Measurements from ENCODE around the gene SNUPN. TPM values are rescaled to one million over a fixed set of nuclear protein-coding genes. Genes with fewer than 3 reads are reported as not detected.

SNUPN gene
- total and polyA plus RNA-seq, 2 donors (not counting 1 experiment from before 2014, with no cell fraction given) = 32.1 to 32.7 TPM

DNA sequence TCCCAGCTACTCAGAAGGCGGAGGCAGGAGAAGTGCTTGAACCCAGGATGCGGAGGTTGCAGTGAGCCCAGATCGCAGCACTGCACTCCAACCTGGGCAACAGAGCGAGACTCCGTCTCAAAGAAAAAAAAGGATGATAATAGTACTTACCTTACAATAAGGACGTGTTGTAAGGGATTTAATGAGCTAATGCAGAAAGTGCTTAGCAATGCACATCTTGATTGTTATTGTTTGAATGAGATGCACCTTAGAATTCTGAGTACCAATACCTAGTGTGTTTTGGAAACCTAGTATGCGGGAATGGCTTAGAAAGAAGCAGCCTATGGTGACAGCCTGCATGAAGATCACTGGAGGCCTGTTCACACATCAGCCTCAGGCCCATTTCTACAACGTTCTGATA, 19.5 kb downstream of the SNUPN start:
- Histone ChIP-seq H4K20me1 (ENCODE audit: control insufficient read depth, extremely low read depth, insufficient read depth, low read length) (no peaks in the 10 kb centered on the region), H3K4me1 (ENCODE audit: control insufficient read depth, extremely low read depth, insufficient read depth, low read length) (no peaks in the 10 kb centered on the region), H3K4me2 (ENCODE audit: extremely low read depth, insufficient read depth, low read length) (no peak overlapping the region), H3K9ac (ENCODE audit: insufficient read depth, low read length) (no peak overlapping the region), H3K79me2 (ENCODE audit: control insufficient read depth, insufficient read depth, low read length) (no peaks in the 10 kb centered on the region), H3K9me3 (ENCODE audit: control insufficient read depth, insufficient read depth, low read depth, low read length) (no peaks in the 10 kb centered on the region), H3K27me3 (ENCODE audit: control insufficient read depth, insufficient read depth, low read length) (no peaks in the 10 kb centered on the region), H2AFZ (ENCODE audit: low read length) (no peak overlapping the region), H3K27ac (ENCODE audit: insufficient read depth, low read length) (no peak overlapping the region), H3K4me3 (replicated peaks in 1 of 4; ENCODE audit: control extremely low read depth in 1 of 4, insufficient read depth in 1 of 4, low read depth in 3 of 4, low read length in 4 of 4) (no peak overlapping the region), H3K36me3 (ENCODE audit: control insufficient read depth, insufficient read depth, low read length) (peaks cover 7% of the 10 kb centered on the region)
- DNase-seq (ENCODE audit: low read depth in 2 of 2) = no peak
- no peak for TF ChIP-seq EZH2 (IDR thresholded peaks at IDR 0.05; ENCODE audit: low read length, missing control alignments)
- TF ChIP-seq, protein P1, sequence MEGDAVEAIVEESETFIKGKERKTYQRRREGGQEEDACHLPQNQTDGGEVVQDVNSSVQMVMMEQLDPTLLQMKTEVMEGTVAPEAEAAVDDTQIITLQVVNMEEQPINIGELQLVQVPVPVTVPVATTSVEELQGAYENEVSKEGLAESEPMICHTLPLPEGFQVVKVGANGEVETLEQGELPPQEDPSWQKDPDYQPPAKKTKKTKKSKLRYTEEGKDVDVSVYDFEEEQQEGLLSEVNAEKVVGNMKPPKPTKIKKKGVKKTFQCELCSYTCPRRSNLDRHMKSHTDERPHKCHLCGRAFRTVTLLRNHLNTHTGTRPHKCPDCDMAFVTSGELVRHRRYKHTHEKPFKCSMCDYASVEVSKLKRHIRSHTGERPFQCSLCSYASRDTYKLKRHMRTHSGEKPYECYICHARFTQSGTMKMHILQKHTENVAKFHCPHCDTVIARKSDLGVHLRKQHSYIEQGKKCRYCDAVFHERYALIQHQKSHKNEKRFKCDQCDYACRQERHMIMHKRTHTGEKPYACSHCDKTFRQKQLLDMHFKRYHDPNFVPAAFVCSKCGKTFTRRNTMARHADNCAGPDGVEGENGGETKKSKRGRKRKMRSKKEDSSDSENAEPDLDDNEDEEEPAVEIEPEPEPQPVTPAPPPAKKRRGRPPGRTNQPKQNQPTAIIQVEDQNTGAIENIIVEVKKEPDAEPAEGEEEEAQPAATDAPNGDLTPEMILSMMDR (conservative IDR thresholded peaks at IDR 0.05 in 1 of 2, IDR thresholded peaks at IDR 0.05 in 1 of 2; ENCODE audit: low read depth in 1 of 2, low read length in 2 of 2) = no peak

DNA sequence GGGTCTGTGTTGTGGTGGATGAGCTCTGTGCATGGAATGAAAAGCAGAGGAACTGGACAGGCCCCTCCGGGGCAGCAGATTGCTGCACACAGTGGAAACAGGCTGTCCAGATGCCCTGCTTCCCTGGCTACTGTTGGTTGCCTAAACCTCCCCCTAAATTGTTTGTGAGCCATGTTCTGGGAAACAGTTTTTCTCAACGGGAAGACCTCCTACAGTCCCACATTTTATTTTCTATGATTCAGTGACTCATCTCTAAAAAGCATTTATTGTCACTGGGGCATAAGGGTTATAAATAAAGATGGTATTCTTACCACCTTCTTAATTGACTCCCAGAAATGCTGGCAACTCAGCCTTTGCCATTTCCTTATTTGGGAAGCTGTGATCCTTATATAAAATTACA, 26.1 kb downstream of the SNUPN start:
- peaks cover 10% of the 10 kb centered on the region for H3K36me3 ChIP-seq (ENCODE audit: control insufficient read depth, insufficient read depth, low read length)
- H3K4me3 ChIP-seq (replicated peaks in 1 of 4; ENCODE audit: control extremely low read depth in 1 of 4, insufficient read depth in 1 of 4, low read depth in 3 of 4, low read length in 4 of 4) = no peak overlapping the region
- DNase-seq (ENCODE audit: low read depth in 2 of 2) = no peak
- TF ChIP-seq, protein P1 (conservative IDR thresholded peaks at IDR 0.05 in 1 of 2, IDR thresholded peaks at IDR 0.05 in 1 of 2; ENCODE audit: low read depth in 1 of 2, low read length in 2 of 2) = no peak
- no peak for TF ChIP-seq EZH2 (IDR thresholded peaks at IDR 0.05; ENCODE audit: low read length, missing control alignments)
- no peak overlapping the region for H3K9ac ChIP-seq (ENCODE audit: insufficient read depth, low read length)
- no peak overlapping the region for H3K27ac ChIP-seq (ENCODE audit: insufficient read depth, low read length)
- no peaks in the 10 kb centered on the region for H3K79me2 ChIP-seq (ENCODE audit: control insufficient read depth, insufficient read depth, low read length)
- H3K4me1 ChIP-seq (ENCODE audit: control insufficient read depth, extremely low read depth, insufficient read depth, low read length) = no peaks in the 10 kb centered on the region
- H3K9me3 ChIP-seq (ENCODE audit: control insufficient read depth, insufficient read depth, low read depth, low read length) = no peaks in the 10 kb centered on the region
- no peaks in the 10 kb centered on the region for H4K20me1 ChIP-seq (ENCODE audit: control insufficient read depth, extremely low read depth, insufficient read depth, low read length)
- no peak overlapping the region for H2AFZ ChIP-seq (ENCODE audit: low read length)
- no peak overlapping the region for H3K4me2 ChIP-seq (ENCODE audit: extremely low read depth, insufficient read depth, low read length)
- no peaks in the 10 kb centered on the region for H3K27me3 ChIP-seq (ENCODE audit: control insufficient read depth, insufficient read depth, low read length)

DNA sequence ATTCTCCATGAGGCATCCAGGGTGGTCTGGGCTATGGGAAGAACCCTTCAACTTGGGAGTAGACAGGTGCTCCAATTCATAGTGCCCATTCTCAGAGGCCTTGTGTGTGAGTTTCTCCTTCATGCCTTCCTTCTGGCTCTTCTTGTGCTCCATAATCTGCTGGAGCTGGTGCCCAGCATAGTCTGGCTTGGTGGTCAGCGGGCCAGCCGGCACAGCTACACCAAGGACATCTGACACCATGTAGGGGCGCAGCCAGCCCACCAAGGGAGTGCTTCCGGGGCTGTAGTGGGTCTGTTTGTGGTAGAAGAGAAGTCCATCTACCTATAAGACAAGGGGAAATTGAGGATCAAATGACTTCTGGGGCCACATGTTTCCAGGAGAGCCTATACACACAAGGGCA, 27.2 kb downstream of the SNUPN start:
- H2AFZ ChIP-seq (ENCODE audit: low read length) = no peak overlapping the region
- H3K27me3 ChIP-seq (ENCODE audit: control insufficient read depth, insufficient read depth, low read length) = no peaks in the 10 kb centered on the region
- H3K4me2 ChIP-seq (ENCODE audit: extremely low read depth, insufficient read depth, low read length) = no peak overlapping the region
- H4K20me1 ChIP-seq (ENCODE audit: control insufficient read depth, extremely low read depth, insufficient read depth, low read length) = no peaks in the 10 kb centered on the region
- no peaks in the 10 kb centered on the region for H3K4me1 ChIP-seq (ENCODE audit: control insufficient read depth, extremely low read depth, insufficient read depth, low read length)
- no peak for TF ChIP-seq EZH2 (IDR thresholded peaks at IDR 0.05; ENCODE audit: low read length, missing control alignments)
- TF ChIP-seq, protein P1 (conservative IDR thresholded peaks at IDR 0.05 in 1 of 2, IDR thresholded peaks at IDR 0.05 in 1 of 2; ENCODE audit: low read depth in 1 of 2, low read length in 2 of 2) = no peak
- no peaks in the 10 kb centered on the region for H3K9me3 ChIP-seq (ENCODE audit: control insufficient read depth, insufficient read depth, low read depth, low read length)
- peaks cover 10% of the 10 kb centered on the region for H3K36me3 ChIP-seq (ENCODE audit: control insufficient read depth, insufficient read depth, low read length)
- no peak for DNase-seq (ENCODE audit: low read depth in 2 of 2)
- no peak overlapping the region for H3K4me3 ChIP-seq (replicated peaks in 1 of 4; ENCODE audit: control extremely low read depth in 1 of 4, insufficient read depth in 1 of 4, low read depth in 3 of 4, low read length in 4 of 4)
- H3K27ac ChIP-seq (ENCODE audit: insufficient read depth, low read length) = no peak overlapping the region
- no peak overlapping the region for H3K9ac ChIP-seq (ENCODE audit: insufficient read depth, low read length)
- H3K79me2 ChIP-seq (ENCODE audit: control insufficient read depth, insufficient read depth, low read length) = no peaks in the 10 kb centered on the region
